Activated CD4-positive, CD25-positive, alpha-beta regulatory T cell (primary cell): ENCODE data around the gene KLK6.

Experiments used
- DNase-seq, 4 experiments: peaks; one replicate each; lab custom pipeline; 2025; lab: John Stamatoyannopoulos, UW

KLK6 gene

DNA sequence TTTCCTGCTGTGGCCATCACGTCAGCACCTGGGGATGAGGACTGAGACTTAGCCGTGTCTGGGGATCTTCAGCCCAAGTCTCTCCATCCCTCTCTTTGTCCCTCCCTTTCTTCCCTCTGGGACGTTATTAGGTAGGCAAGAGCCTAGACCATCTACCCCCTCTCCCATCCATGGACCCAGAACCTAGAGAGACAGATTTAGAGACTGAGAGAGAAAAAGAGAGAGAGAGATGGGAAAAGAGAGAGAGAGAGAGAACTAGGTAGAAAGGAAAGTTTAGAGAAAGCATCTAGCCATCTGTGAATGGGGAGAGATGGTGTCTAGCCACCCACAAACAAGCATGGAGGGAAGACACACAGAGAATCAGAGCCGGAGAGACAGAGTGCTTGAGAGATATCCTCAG lies 58.7 kb downstream of the KLK6 start:
- no peak for DNase-seq

DNA sequence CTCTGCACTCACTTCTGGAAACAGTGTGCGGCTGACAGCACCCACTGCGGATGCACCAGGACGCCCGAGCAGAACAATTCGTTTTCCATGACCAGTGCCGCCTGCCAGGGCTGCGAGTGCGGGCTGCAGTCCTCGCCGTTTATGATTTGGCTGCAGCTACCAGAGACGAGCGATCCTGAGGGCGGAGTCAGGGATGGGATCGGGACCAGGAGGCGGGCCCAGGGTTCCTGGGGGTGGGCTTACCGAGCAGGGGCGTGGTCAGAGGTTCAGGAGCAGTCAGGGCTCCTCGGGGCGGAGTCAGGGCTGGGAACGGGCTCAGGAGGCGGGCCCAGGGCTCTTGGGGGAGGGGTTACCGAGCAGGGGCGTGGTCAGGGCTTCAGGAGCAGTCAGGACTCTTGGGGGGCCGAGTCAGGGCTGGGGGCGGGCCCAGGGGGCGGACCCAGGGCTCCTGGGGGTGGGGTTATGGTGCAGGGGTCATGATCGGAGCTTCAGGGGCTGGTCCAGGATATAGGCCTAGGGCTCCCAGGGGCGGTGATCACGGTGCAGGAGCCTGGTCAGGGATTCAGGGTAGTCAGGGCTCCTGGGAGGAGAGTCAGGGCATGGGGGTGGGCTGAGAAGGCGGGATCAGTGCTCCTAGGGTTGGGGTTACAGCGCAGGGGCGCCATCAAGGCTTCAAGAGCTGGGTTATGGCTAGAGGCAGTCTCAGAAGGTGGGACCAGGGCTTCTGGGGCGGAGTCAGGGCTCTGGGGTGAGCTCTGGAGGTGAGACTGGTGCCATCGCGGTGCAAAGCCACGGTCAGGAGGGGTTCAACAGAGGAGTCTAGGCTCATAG lies 59.9 kb downstream of the KLK6 start:
- no peak for DNase-seq
